Skeletal muscle tissue (tissue), 4 donors: ENCODE results near the gene EMILIN2. TPM values are rescaled to one million over a fixed set of nuclear protein-coding genes. Genes with fewer than 3 reads are reported as not detected.
"Not testable (repeated sequence)": the region's sequence is repeated elsewhere in the genome, so short reads cannot be mapped to it uniquely, and the experiment has no call there.

Experiments
- H3K27ac ChIP-seq: one replicate; pipeline ENCODE4 v1.7.0; 2013; ENCODE audit warnings: mild to moderate bottlenecking, low read depth, low read length, inconsistent platforms
- H3K27me3 ChIP-seq, 3 donors: one replicate each; pipeline ENCODE4 v1.7.0; 2013; ENCODE audit warnings: low read length in 3 of 3; ENCODE audit not compliant: control insufficient read depth in 3 of 3, insufficient read depth in 3 of 3
- H3K36me3 ChIP-seq, 3 donors: one replicate each; pipeline ENCODE4 v1.7.0; 2013; ENCODE audit warnings: low read length in 3 of 3; ENCODE audit not compliant: control insufficient read depth in 3 of 3, insufficient read depth in 3 of 3
- H3K4me1 ChIP-seq, 3 donors: one replicate each; pipeline ENCODE4 v1.7.0; 2013; ENCODE audit warnings: low read length in 3 of 3, mild to moderate bottlenecking in 3 of 3; ENCODE audit not compliant: control insufficient read depth in 3 of 3, insufficient read depth in 3 of 3
- H3K4me3 ChIP-seq, 3 donors: one replicate each; pipeline ENCODE4 v1.7.0; 2013; ENCODE audit warnings: low read length in 3 of 3
- H3K9ac ChIP-seq, 3 donors: one replicate each; pipeline ENCODE4 v1.7.0; 2013; ENCODE audit warnings: low read length in 3 of 3, mild to moderate bottlenecking in 3 of 3, moderate library complexity in 2 of 3, low read depth in 1 of 3
- H3K9me3 ChIP-seq, 3 donors: one replicate each; pipeline ENCODE4 v1.7.0; 2013; ENCODE audit warnings: low read length in 3 of 3; ENCODE audit not compliant: control insufficient read depth in 3 of 3
- total RNA-seq: library from RNA; depleted of rRNA; stranded (reverse); fragments of >200 nt; gene quantifications from one replicate; pipeline ENCODE4 v1.2.3, GENCODE V29; 2014
- donor health status: Osteomylitis.

The EMILIN2 gene
- total RNA-seq, 1 donor from 2014 or later, result 23.0 TPM

DNA sequence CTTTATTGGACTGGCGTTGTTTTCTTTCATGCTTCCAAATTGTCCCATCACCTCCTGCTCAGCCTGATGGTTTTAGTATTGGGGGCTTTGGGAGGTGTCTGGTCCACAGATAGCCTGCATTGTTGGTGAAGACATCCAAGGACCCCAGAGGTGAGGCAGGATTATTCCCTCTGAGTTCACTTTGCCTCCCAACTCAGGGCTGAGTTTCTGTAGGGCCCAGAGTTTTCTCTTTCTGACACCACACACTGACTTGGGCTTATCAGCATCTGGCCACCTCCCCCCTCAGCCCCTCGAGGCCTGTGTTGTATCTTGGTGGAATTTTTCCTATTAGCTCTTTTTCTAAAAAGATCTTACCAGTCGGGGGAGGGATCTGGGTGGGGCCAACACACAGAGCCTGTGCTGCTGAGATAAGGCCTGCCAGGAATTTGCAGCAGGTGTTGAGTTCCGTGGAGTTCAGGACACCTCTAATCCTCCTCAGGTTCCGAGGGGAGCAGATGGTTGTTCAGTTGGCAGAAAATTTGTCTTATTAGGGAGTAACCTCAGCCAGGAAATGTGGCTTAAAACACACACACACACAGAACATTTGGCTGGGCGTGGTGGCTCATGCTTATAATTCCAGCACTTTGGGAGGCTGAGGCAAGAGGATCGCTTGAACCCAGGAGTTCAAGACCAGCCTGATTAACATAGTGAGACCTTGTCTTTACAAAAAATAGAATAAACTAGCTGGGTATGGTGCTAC is 7.3 kb downstream of the EMILIN2 start:
- H3K9me3 ChIP-seq, result no peaks in the 10 kb centered on the region
- peaks cover 0 to 3% (median 3%) of the 10 kb centered on the region in 3 donors for H3K4me1 ChIP-seq
- no peak overlapping the region for H3K4me3 ChIP-seq
- peaks cover 3 to 9% (median 4%) of the 10 kb centered on the region in 3 donors for H3K27me3 ChIP-seq
- no peak overlapping the region for H3K27ac ChIP-seq
- no peak overlapping the region for H3K9ac ChIP-seq
- H3K36me3 ChIP-seq, result no peaks in the 10 kb centered on the region

DNA sequence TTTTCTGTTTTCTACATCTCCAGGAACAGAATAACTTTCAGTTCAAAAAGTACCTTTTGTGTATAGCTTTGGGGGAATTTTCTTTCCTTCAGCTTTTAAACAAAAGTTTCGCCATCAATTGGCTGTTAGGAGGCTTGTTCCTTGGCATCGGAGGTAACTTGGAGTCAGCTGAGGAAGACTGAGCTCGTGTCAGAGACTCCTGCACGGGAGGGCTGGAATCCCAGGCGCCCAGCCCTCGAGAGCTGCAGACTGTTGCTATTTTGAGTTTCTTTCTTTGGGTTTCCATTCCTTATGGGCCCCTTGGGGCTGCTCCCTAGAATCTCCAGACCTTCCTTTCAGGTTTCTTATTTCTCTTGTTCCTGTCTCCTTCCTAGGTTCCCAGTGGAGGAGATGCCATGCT is 8.1 kb downstream of the EMILIN2 start:
- Histone ChIP-seq H3K27me3 (peaks cover 0 to 8% (median 4%) of the 10 kb centered on the region in 3 donors), H3K27ac (no peak overlapping the region), H3K36me3 (no peaks in the 10 kb centered on the region), H3K4me3 (no peak overlapping the region), H3K9ac (no peak overlapping the region), H3K9me3 (no peaks in the 10 kb centered on the region), H3K4me1 (peaks cover 0 to 3% (median 3%) of the 10 kb centered on the region in 3 donors)

- Histone ChIP-seq H3K4me1 (peaks cover 0 to 3% (median 3%) of the 10 kb centered on the region in 3 donors), H3K9me3 (no peaks in the 10 kb centered on the region), H3K27me3 (peaks cover 0 to 1% (median under 1%) of the 10 kb centered on the region in 3 donors), H3K4me3 (no peak overlapping the region), H3K9ac (no peak overlapping the region), H3K36me3 (no peaks in the 10 kb centered on the region), H3K27ac (no peak overlapping the region)
Measured at GRCh38 chr18:2855560-2856350, 8.9 kb downstream of the EMILIN2 start.

DNA sequence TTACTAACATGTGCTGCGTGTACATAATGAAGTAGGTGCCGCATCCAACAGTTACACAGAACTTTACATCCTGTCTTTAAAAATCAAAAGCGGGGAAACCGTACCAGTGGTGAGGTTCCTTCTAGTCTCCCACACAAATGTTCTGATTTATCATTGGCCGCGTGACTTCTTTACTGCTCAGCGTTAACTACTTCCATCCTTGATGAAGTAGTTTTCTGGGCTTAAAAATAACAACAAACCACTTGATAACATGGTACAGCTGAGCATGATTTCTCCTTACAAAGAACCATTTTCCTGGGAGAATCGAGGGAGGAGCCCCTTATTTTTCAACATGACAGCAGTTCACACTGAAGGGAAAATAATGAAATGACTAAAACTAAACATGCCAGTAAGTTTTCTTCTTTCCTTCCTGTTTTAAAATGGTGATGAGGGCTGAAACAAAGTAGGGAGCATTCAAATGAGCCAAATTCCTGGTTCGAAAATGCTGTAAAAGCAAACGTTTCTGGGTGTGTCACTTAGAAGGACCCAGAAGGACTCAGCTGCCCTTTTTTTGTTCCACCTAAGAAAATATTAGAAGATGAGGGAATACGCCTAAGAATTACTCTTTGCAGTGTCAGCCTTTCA is 9.9 kb downstream of the EMILIN2 start:
- H3K4me3 ChIP-seq, result no peak overlapping the region
- peak overlapping the region; percentile 33 for H3K27ac ChIP-seq
- no peaks in the 10 kb centered on the region for H3K36me3 ChIP-seq
- H3K4me1 ChIP-seq, result peaks cover 0 to 3% (median 3%) of the 10 kb centered on the region in 3 donors
- no peak overlapping the region for H3K9ac ChIP-seq
- no peaks in the 10 kb centered on the region for H3K9me3 ChIP-seq
- no peaks in the 10 kb centered on the region for H3K27me3 ChIP-seq

GRCh38 chr18:2857491-2858131 is 10.8 kb downstream of the EMILIN2 start:
- H3K27ac ChIP-seq, result peak overlapping the region; percentile 33
- no peak overlapping the region for H3K4me3 ChIP-seq
- H3K4me1 ChIP-seq, result peaks cover 0 to 3% (median 3%) of the 10 kb centered on the region in 3 donors
- no peak overlapping the region for H3K9ac ChIP-seq
- H3K36me3 ChIP-seq, result no peaks in the 10 kb centered on the region
- no peaks in the 10 kb centered on the region for H3K9me3 ChIP-seq
- no peaks in the 10 kb centered on the region for H3K27me3 ChIP-seq

GRCh38 chr18:2860397-2860796 is 13.6 kb downstream of the EMILIN2 start:
- not testable (repeated sequence) for H3K9ac ChIP-seq, H3K4me3 ChIP-seq, H3K4me1 ChIP-seq

DNA sequence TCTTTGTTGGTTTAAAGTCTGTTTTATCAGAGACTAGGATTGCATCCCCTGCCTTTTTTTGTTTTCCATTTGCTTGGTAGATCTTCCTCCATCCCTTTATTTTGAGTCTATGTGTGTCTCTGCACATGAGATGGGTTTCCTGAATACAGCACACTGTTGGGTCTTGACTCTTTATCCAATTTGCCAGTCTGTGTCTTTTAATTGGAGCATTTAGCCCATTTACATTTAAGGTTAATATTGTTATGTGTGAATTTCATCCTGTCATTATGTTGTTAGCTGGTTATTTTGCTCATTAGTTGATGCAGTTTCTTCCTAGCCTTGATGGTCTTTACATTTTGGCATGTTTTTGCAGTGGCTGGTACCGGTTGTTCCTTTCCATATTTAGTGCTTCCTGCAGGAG is 17.2 kb downstream of the EMILIN2 start:
- H3K27me3 ChIP-seq, H3K36me3 ChIP-seq, H3K9ac ChIP-seq, H3K27ac ChIP-seq, H3K4me3 ChIP-seq, H3K4me1 ChIP-seq, H3K9me3 ChIP-seq: not testable (repeated sequence)

More at GRCh38 chr18:2860397-2860796, 13.6 kb downstream of the EMILIN2 start:
- H3K36me3 ChIP-seq, H3K27ac ChIP-seq, H3K27me3 ChIP-seq, H3K9me3 ChIP-seq: not testable (repeated sequence)

DNA sequence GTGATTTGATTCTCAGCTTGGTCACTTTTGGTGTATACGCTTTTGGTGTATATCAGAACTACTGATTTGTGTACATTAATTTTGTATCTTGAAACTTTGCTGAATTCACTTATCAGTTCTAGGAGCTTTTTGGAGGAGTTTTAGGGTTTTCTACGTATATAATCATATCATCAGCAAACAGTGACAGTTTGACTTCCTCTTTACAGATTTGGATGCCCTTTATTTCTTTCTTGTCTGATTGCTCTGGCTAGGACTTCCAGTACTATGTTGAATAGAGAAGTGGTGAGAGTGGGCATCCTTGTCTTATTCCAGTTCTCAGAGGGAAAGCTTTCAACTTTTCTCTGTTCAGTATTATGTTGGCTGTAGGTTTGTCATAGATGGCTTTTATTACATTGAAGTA is 19.7 kb downstream of the EMILIN2 start:
- H3K27ac ChIP-seq, H3K4me3 ChIP-seq, H3K4me1 ChIP-seq, H3K27me3 ChIP-seq, H3K36me3 ChIP-seq, H3K9ac ChIP-seq, H3K9me3 ChIP-seq: not testable (repeated sequence)

DNA sequence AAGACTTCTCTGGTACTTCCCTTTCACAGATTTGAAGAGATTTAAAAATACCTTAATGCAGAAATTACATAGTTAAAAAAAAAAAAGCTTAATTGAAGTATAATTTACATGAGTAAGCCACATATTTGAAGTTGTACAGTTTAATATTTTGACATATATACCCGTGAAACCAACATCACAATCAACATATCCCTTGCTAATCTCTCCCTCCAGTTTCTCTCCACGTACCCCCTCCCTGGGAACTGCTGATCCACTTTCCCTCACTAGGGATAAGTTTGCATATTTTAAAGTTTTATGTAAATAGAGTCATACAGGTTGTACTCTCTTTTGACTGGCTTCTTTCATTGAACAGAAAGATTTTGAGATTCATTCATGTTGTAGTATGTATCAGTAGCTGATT is 22.4 kb downstream of the EMILIN2 start:
- Histone ChIP-seq H3K27ac (no peak overlapping the region), H3K27me3 (no peaks in the 10 kb centered on the region), H3K4me1 (no peaks in the 10 kb centered on the region), H3K9me3 (peaks cover 0 to 3% (median 0%) of the 10 kb centered on the region in 3 donors), H3K4me3 (no peak overlapping the region), H3K36me3 (no peaks in the 10 kb centered on the region), H3K9ac (no peak overlapping the region)
